Sigmoid colon (tissue), 7 donors: ENCODE data around the gene HS6ST2. TPM values are rescaled to one million over a fixed set of nuclear protein-coding genes. Genes with fewer than 3 reads are reported as not detected.

Experiments
- DNase-seq: peaks from one replicate; pipeline ENCODE4 v3.0.0-alpha.2; 2019
- H3K27ac ChIP-seq, 4 donors: fragments of 200-600 bp; sonication (generic); one replicate each; pipeline ENCODE4 v1.5.1; 2016 to 2019; ENCODE audit warnings: mild to moderate bottlenecking in 1 of 4
- H3K27me3 ChIP-seq, 3 donors: fragments of 200-600 bp; sonication (generic); one replicate each; pipeline ENCODE4 v1.5.1; 2019; ENCODE audit warnings: mild to moderate bottlenecking in 1 of 3
- H3K36me3 ChIP-seq, 4 donors: fragments of 200-600 bp; sonication (generic); one replicate each; pipeline ENCODE4 v1.5.1; 2016 to 2019
- H3K4me1 ChIP-seq, 4 donors: fragments of 200-600 bp; sonication (generic); one replicate each; pipeline ENCODE4 v1.5.1; 2017 to 2019
- H3K4me3 ChIP-seq, 4 donors: fragments of 200-600 bp; sonication (generic); one replicate each; pipeline ENCODE4 v1.5.1; 2017 to 2019; ENCODE audit warnings: mild to moderate bottlenecking in 2 of 4, moderate library complexity in 1 of 4
- H3K9me3 ChIP-seq, 4 donors: fragments of 200-600 bp in 3 of 4; sonication (generic) in 3 of 4; one replicate each; pipeline versions ENCODE4 v1.5.1 to v1.6.1; 2013 to 2019
- CTCF ChIP-seq, 4 experiments: fragments of 450-650 bp in 3 of 4; fragments of 200-600 bp in 1 of 4; IDR thresholded peaks; one replicate each; pipeline ENCODE4 v1.5.1; 2016 to 2019; ENCODE audit warnings: antibody characterized with exemption in 4 of 4, mild to moderate bottlenecking in 3 of 4, moderate library complexity in 2 of 4
- EP300 ChIP-seq, 4 donors: sonication (generic); formaldehyde crosslinking; IDR thresholded peaks; one replicate each; pipeline ENCODE4 v1.6.1; 2017; ENCODE audit warnings: antibody characterized with exemption in 4 of 4
- POLR2A ChIP-seq, 2 donors: fragments of 450-650 bp; IDR thresholded peaks; one replicate each; pipeline ENCODE4 v1.6.1; 2016; ENCODE audit warnings: antibody characterized with exemption in 2 of 2, mild to moderate bottlenecking in 2 of 2, moderate library complexity in 2 of 2
- POLR2AphosphoS5 ChIP-seq, 4 donors: sonication (generic); formaldehyde crosslinking; IDR thresholded peaks; one replicate each; pipeline ENCODE4 v1.6.1; 2017; ENCODE audit warnings: antibody characterized with exemption in 4 of 4
- WGBS, 2 donors: extraction: QIAGEN DNeasy Blood & Tissue Kit; methylation state at CpG; one replicate each; pipeline ENCODE4 v1.1.7; 2013; 5-methylcytosine and 5-hydroxymethylcytosine counted together
- intact Hi-C: fragments of 100-400 bp; cut with DNase I; formaldehyde crosslinking; loops from one replicate; pipeline ENCODE4 v1.15.1; 2023
- polyA plus RNA-seq, 3 donors: library from polyadenylated mRNA; stranded (reverse); fragments of 200-250 nt; gene quantifications; one replicate each; pipeline ENCODE4 v1.2.3, GENCODE V29; 2013
- total RNA-seq, 4 donors: library from RNA; depleted of rRNA; stranded (reverse); fragments of >200 nt; gene quantifications; one replicate each; pipeline ENCODE4 v1.1.0, GENCODE V29; 2016
- donor health status: healthy with polysubstance abuse.
- donor health status: Bipolar disorder and iron deficiency.
- donor health status: healthy.

Gene HS6ST2
- total and polyA plus RNA-seq, 7 donors, result under 0.01 to 0.82 (median 0.27) TPM; not detected in 1

GRCh38 chrX:132676102-132676501 lies 282.3 kb downstream of the HS6ST2 start:
- Histone ChIP-seq H3K27ac (no peak overlapping the region), H3K27me3 (no peaks in the 10 kb centered on the region), H3K4me1 (no peaks in the 10 kb centered on the region), H3K4me3 (no peak overlapping the region), H3K36me3 (no peaks in the 10 kb centered on the region), H3K9me3 (no peaks in the 10 kb centered on the region)
- intact Hi-C loops, result no loop called here
- no peak for DNase-seq
- TF ChIP-seq CTCF (IDR thresholded peaks at IDR 0.05), result no peak
- TF ChIP-seq EP300 (IDR thresholded peaks at IDR 0.05), result no peak
- TF ChIP-seq POLR2A (IDR thresholded peaks at IDR 0.05), result no peak
- no peak for TF ChIP-seq POLR2AphosphoS5 (IDR thresholded peaks at IDR 0.05)
- 91% methylated on average over 3 of the region's 3 CpGs for WGBS, 2 donors

GRCh38 chrX:132673331-132673730 lies 285.1 kb downstream of the HS6ST2 start:
- no peak overlapping the region for H3K27ac ChIP-seq
- 71 to 73% methylated on average over 1 of the region's 1 CpG for WGBS, 2 donors
- no peaks in the 10 kb centered on the region for H3K9me3 ChIP-seq
- TF ChIP-seq CTCF (IDR thresholded peaks at IDR 0.05), result no peak
- TF ChIP-seq EP300 (IDR thresholded peaks at IDR 0.05), result no peak
- no peak for TF ChIP-seq POLR2A (IDR thresholded peaks at IDR 0.05)
- no peak for TF ChIP-seq POLR2AphosphoS5 (IDR thresholded peaks at IDR 0.05)
- intact Hi-C loops, result no loop called here
- no peak overlapping the region for H3K4me3 ChIP-seq
- no peaks in the 10 kb centered on the region for H3K27me3 ChIP-seq
- H3K36me3 ChIP-seq, result no peaks in the 10 kb centered on the region
- no peaks in the 10 kb centered on the region for H3K4me1 ChIP-seq
- no peak for DNase-seq

- H3K4me1 ChIP-seq, result no peaks in the 10 kb centered on the region
- no peak overlapping the region for H3K27ac ChIP-seq
- intact Hi-C loops, result no loop called here
- H3K36me3 ChIP-seq, result no peaks in the 10 kb centered on the region
- H3K4me3 ChIP-seq, result no peak overlapping the region
- no peak for DNase-seq
- H3K9me3 ChIP-seq, result no peaks in the 10 kb centered on the region
- WGBS, 2 donors, result 85 to 96% methylated on average over 3 of the region's 3 CpGs
- no peaks in the 10 kb centered on the region for H3K27me3 ChIP-seq
- no peak for TF ChIP-seq POLR2AphosphoS5 (IDR thresholded peaks at IDR 0.05)
- no peak for TF ChIP-seq POLR2A (IDR thresholded peaks at IDR 0.05)
- TF ChIP-seq CTCF (IDR thresholded peaks at IDR 0.05), result no peak
- TF ChIP-seq EP300 (IDR thresholded peaks at IDR 0.05), result no peak
Measured at GRCh38 chrX:132671229-132671641, 287.2 kb downstream of the HS6ST2 start.

GRCh38 chrX:132669142-132669541 lies 289.3 kb downstream of the HS6ST2 start:
- Histone ChIP-seq H3K27ac (no peak overlapping the region), H3K27me3 (no peaks in the 10 kb centered on the region), H3K9me3 (no peaks in the 10 kb centered on the region), H3K4me3 (no peak overlapping the region), H3K4me1 (no peaks in the 10 kb centered on the region), H3K36me3 (no peaks in the 10 kb centered on the region)
- DNase-seq, result no peak
- 93 to 95% methylated on average over 4 of the region's 4 CpGs for WGBS, 2 donors
- intact Hi-C loops, result no loop called here
- no peak for TF ChIP-seq POLR2A (IDR thresholded peaks at IDR 0.05)
- TF ChIP-seq POLR2AphosphoS5 (IDR thresholded peaks at IDR 0.05), result no peak
- TF ChIP-seq CTCF (IDR thresholded peaks at IDR 0.05), result no peak
- TF ChIP-seq EP300 (IDR thresholded peaks at IDR 0.05), result no peak

GRCh38 chrX:132668178-132668577 lies 290.3 kb downstream of the HS6ST2 start:
- H3K27ac ChIP-seq, result no peak overlapping the region
- no peaks in the 10 kb centered on the region for H3K4me1 ChIP-seq
- no peaks in the 10 kb centered on the region for H3K36me3 ChIP-seq
- intact Hi-C loops, result no loop called here
- H3K9me3 ChIP-seq, result no peaks in the 10 kb centered on the region
- TF ChIP-seq POLR2AphosphoS5 (IDR thresholded peaks at IDR 0.05) (no peak), EP300 (IDR thresholded peaks at IDR 0.05) (no peak), POLR2A (IDR thresholded peaks at IDR 0.05) (no peak), CTCF (IDR thresholded peaks at IDR 0.05) (no peak)
- H3K4me3 ChIP-seq, result no peak overlapping the region
- no peaks in the 10 kb centered on the region for H3K27me3 ChIP-seq
- DNase-seq, result no peak
- WGBS, 2 donors, result 73 to 86% methylated on average over 6 of the region's 6 CpGs
